HL-60 (cell line): ENCODE measurements around the gene TMEM179.

Experiments
- DNase-seq, 2 experiments: peaks; one replicate each; pipeline ENCODE4 v3.0.0-alpha.2; 2010 to 2020; ENCODE audit warnings: low read depth in 1 of 2, low spot score in 1 of 2
- H3K27ac ChIP-seq: fragments of 250-450 bp; sonication (Bioruptor Pico); replicated peaks from 2 replicates; pipeline ENCODE4 v1.5.1; 2020; ENCODE audit warnings: mild to moderate bottlenecking, moderate library complexity
- H3K27me3 ChIP-seq: fragments of 250-450 bp; sonication (Bioruptor Pico); 2 replicates; pipeline ENCODE4 v1.5.1; 2021; ENCODE audit warnings: mild to moderate bottlenecking, moderate library complexity; ENCODE audit not compliant: insufficient read depth, poor library complexity, severe bottlenecking
- H3K4me3 ChIP-seq: replicated peaks from 2 replicates; pipeline ENCODE4 v1.5.1; 2011; ENCODE audit warnings: mild to moderate bottlenecking, control low read depth, low read length; ENCODE audit not compliant: insufficient read depth
- GABPA ChIP-seq: IDR thresholded peaks from 2 replicates; pipeline ENCODE4 v1.6.1; 2012; ENCODE audit warnings: low read depth
- POLR2AphosphoS5 ChIP-seq: IDR thresholded peaks from 2 replicates; pipeline ENCODE4 v1.6.1; 2012; ENCODE audit warnings: low read depth
- SPI1 ChIP-seq: IDR thresholded peaks from 2 replicates; pipeline ENCODE4 v1.6.1; 2012; ENCODE audit warnings: low read depth, mild to moderate bottlenecking, borderline replicate concordance
- TF ChIP-seq, protein P1 (sequence below): IDR thresholded peaks from one replicate; pipeline ENCODE4 v1.5.1; 2011; ENCODE audit warnings: low read length, control low read depth, inconsistent platforms; ENCODE audit not compliant: insufficient read depth
- TF ChIP-seq, protein P2 (sequence below): IDR thresholded peaks from 2 replicates; pipeline ENCODE4 v1.6.1; 2012; ENCODE audit warnings: low read depth; ENCODE audit not compliant: insufficient replicate concordance

The TMEM179 gene

DNA sequence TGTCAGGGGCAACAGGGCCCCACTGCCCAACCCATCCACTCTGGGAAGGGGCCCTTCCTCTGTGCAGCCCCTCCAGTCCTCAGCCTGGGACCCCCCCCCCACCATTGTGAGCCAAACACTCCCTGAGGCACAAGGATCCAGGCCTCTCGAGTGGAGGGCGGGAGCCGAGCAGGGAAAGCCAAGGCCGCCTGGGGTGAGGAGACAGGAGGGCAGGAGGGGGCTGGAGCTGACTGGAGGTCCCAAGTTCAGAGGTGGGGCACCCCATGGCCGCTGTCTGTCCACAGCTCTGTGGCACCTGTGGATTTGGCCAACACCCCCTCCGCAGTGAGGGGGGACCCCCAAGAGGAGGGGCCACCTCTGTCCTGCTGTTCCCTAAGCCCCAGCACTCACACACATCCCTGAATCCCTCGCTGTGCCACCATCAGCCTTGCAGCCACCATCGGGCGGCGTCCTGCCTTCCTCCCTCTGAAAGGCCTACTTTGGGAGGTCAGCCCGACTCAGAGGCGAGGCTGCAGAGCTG is 50.4 kb downstream of the TMEM179 start:
- DNase-seq, result no peak
- Histone ChIP-seq H3K27me3 (no peaks in the 10 kb centered on the region), H3K4me3 (no peak overlapping the region), H3K27ac (no peak overlapping the region)
- TF ChIP-seq, protein P1, sequence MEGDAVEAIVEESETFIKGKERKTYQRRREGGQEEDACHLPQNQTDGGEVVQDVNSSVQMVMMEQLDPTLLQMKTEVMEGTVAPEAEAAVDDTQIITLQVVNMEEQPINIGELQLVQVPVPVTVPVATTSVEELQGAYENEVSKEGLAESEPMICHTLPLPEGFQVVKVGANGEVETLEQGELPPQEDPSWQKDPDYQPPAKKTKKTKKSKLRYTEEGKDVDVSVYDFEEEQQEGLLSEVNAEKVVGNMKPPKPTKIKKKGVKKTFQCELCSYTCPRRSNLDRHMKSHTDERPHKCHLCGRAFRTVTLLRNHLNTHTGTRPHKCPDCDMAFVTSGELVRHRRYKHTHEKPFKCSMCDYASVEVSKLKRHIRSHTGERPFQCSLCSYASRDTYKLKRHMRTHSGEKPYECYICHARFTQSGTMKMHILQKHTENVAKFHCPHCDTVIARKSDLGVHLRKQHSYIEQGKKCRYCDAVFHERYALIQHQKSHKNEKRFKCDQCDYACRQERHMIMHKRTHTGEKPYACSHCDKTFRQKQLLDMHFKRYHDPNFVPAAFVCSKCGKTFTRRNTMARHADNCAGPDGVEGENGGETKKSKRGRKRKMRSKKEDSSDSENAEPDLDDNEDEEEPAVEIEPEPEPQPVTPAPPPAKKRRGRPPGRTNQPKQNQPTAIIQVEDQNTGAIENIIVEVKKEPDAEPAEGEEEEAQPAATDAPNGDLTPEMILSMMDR, result no peak
- no peak for TF ChIP-seq SPI1

DNA sequence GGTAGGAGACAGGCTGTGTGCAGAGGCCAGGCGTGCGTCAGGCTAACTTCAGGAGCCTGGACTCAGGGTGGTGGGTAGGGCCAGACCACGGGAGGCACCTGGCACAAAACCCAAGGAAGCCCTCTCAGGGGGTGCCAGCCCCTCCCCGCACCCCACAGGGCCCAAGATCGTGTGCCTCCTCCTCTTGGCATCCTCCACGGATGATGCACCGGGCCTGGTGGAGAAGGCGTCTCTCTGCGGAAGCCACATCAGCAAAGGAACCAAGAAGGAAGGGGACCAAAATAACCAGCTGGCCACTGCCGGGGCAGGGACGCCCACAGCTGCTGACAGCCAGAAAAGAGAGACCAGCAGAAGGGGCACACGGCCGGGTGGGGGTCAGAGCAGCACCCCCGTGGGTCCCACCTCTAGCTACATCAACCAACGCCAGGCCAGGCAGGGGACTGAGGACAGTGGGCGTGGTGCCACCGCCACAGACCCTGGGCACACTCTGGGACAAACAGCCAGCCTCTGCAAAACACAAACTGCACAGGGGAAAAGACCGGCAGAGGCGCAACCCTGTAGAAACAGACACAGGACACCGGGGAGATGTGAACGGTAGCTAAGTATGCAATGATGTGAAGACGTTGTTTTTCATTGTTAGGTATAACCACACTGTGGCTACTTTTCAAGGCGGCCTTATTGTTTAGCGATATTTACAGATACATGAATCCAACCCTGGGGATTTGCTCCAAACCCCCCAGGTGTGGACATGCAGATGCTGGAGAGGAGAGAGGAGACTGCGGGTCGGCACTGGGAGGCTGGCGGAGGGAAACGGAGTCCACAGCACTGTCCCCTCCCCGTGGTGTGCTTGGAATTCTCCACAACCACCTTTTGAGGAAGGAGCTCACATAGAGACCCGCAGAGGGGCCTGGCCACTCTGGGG is 51.1 kb downstream of the TMEM179 start:
- no peak for TF ChIP-seq POLR2AphosphoS5
- TF ChIP-seq, protein P1, result no peak
- no peak for TF ChIP-seq SPI1
- TF ChIP-seq GABPA, result no peak
- TF ChIP-seq, protein P2, sequence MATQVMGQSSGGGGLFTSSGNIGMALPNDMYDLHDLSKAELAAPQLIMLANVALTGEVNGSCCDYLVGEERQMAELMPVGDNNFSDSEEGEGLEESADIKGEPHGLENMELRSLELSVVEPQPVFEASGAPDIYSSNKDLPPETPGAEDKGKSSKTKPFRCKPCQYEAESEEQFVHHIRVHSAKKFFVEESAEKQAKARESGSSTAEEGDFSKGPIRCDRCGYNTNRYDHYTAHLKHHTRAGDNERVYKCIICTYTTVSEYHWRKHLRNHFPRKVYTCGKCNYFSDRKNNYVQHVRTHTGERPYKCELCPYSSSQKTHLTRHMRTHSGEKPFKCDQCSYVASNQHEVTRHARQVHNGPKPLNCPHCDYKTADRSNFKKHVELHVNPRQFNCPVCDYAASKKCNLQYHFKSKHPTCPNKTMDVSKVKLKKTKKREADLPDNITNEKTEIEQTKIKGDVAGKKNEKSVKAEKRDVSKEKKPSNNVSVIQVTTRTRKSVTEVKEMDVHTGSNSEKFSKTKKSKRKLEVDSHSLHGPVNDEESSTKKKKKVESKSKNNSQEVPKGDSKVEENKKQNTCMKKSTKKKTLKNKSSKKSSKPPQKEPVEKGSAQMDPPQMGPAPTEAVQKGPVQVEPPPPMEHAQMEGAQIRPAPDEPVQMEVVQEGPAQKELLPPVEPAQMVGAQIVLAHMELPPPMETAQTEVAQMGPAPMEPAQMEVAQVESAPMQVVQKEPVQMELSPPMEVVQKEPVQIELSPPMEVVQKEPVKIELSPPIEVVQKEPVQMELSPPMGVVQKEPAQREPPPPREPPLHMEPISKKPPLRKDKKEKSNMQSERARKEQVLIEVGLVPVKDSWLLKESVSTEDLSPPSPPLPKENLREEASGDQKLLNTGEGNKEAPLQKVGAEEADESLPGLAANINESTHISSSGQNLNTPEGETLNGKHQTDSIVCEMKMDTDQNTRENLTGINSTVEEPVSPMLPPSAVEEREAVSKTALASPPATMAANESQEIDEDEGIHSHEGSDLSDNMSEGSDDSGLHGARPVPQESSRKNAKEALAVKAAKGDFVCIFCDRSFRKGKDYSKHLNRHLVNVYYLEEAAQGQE, result no peak
- Histone ChIP-seq H3K27me3 (no peaks in the 10 kb centered on the region), H3K4me3 (no peak overlapping the region), H3K27ac (no peak overlapping the region)
- DNase-seq, result no peak

DNA sequence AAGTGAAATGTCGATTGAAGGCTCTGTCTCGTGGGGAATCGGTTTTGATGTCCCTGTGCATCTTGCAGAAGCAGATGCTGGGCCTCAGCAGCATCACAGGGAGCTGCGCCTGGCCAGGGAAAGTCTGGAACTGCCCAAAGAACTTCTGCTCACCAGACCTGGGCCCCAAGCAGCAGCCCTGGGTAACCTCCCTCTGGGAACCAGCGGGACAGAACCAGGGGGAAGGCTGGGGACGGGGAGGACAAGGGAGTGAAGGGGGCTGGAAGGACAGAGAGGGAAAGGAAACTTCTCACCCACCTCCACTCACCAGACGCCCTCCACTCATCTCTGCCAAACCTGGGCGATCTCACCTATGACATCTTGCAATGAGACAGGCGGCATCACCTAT is 51.8 kb downstream of the TMEM179 start:
- no peaks in the 10 kb centered on the region for H3K27me3 ChIP-seq
- TF ChIP-seq SPI1 (no peak), GABPA (no peak), POLR2AphosphoS5 (no peak)
- TF ChIP-seq, protein P2, result no peak
- TF ChIP-seq, protein P1, result no peak

More for the DNA sequence above, 51.8 kb downstream of the TMEM179 start:
- DNase-seq, result no peak
- Histone ChIP-seq H3K4me3 (no peak overlapping the region), H3K27ac (no peak overlapping the region)
